GM10266 (cell line): Measurements from ENCODE around the gene CMBL.
A peak's percentile ranks its signal among the peaks of the same experiment; 100 is the strongest.
"Not testable (repeated sequence)": the region's sequence is repeated elsewhere in the genome, so short reads cannot be mapped to it uniquely, and the experiment has no call there.

Source experiments
- DNase-seq: peaks from one replicate; pipeline ENCODE4 v3.0.0; 2012; ENCODE audit errors: extremely low spot score
- CTCF ChIP-seq: IDR thresholded peaks from 2 replicates; pipeline ENCODE4 v1.5.1; 2012; ENCODE audit warnings: mild to moderate bottlenecking, low read depth; ENCODE audit not compliant: control insufficient read depth, insufficient read depth; ENCODE audit errors: missing control alignments

The CMBL gene

GRCh38 chr5:10249948-10250805 is 57.5 kb downstream of the CMBL start, which contains the start of gene CCT5:
Gene CCT5 (plus strand): TSS chr5:10250280. CDS start chr5:10250341, 61 bp downstream.
- TF ChIP-seq CTCF = no peak
- peak; percentile 95 for DNase-seq

GRCh38 chr5:10248378-10249260 is 59.1 kb downstream of the CMBL start:
- DNase-seq = no peak

GRCh38 chr5:10247217-10247616 is 60.5 kb downstream of the CMBL start:
- not testable (repeated sequence) for DNase-seq

More at GRCh38 chr5:10248378-10249260, 59.1 kb downstream of the CMBL start:
- TF ChIP-seq CTCF = no peak

- TF ChIP-seq CTCF = no peak
Measured at GRCh38 chr5:10246761-10247160, 60.9 kb downstream of the CMBL start.

GRCh38 chr5:10244342-10244944 is 63.3 kb downstream of the CMBL start:
- no peak for TF ChIP-seq CTCF

More at GRCh38 chr5:10246761-10247160, 60.9 kb downstream of the CMBL start:
- DNase-seq = no peak

GRCh38 chr5:10243660-10244240 is 64.0 kb downstream of the CMBL start:
- no peak for DNase-seq
- no peak for TF ChIP-seq CTCF

More at GRCh38 chr5:10244342-10244944, 63.3 kb downstream of the CMBL start:
- no peak for DNase-seq

- DNase-seq = no peak
- no peak for TF ChIP-seq CTCF
Measured at GRCh38 chr5:10235350-10235749, 72.4 kb downstream of the CMBL start.
